HepG2 (cell line): ENCODE results near the gene EBF3. TPM values are rescaled to one million over a fixed set of nuclear protein-coding genes. Genes with fewer than 3 reads are reported as not detected.

Experiments used
- ATAC-seq: fragments of 200-7000 bp; cut with Tn5 transposase; 3 replicates; pipeline ENCODE4 v1.9.1; 2020; ENCODE audit warnings: mild to moderate bottlenecking, moderate library complexity
- BruUV-seq: library from RNA; stranded (reverse); fragments of 400-500 nt; replicated peaks from 2 replicates; lab custom pipeline; 2021; lab: Mats Ljungman, UMichigan
- CTCF ChIA-PET: fragments of 300-600 bp; formaldehyde crosslinking; extraction: SDS; loops from one replicate; lab custom pipeline; 2021; ENCODE audit warnings: low total read pairs, inconsistent platforms, low intra/inter-chr PET ratio; lab: Yijun Ruan, JAX
- POLR2A ChIA-PET: fragments of 350-600 bp; sonication (Branson Sonifier 250); formaldehyde crosslinking; loops from one replicate; lab custom pipeline; 2020; ENCODE audit warnings: antibody characterized with exemption, inconsistent platforms; lab: Yijun Ruan, JAX
- DNase-seq: peaks from one replicate; pipeline ENCODE4 v3.0.0-alpha.2; 2015; ENCODE audit warnings: low spot score
- FAIRE-seq: peaks from 3 replicates; lab custom pipeline; 2011; peaks lifted over from hg19 to GRCh38; lab: Jason Lieb, UNC
- H2AFZ ChIP-seq: one replicate; pipeline ENCODE4 v1.6.1; 2011; ENCODE audit warnings: low read length, inconsistent platforms
- H3K27ac ChIP-seq: fragments of 300-600 bp; 3 replicates; pipeline ENCODE4 v1.8.0; 2011; ENCODE audit warnings: mixed run types, mild to moderate bottlenecking, mixed read lengths, low read length, inconsistent platforms; ENCODE audit not compliant: insufficient read depth; ENCODE audit errors: extremely low read length
- H3K27me3 ChIP-seq, 2 experiments: fragments of 200-600 bp in 1 of 2; 2 replicates in 1 of 2; 3 replicates in 1 of 2; pipeline versions ENCODE4 v1.6.0 to v1.8.0; 2011; ENCODE audit warnings: low read length in 2 of 2, mild to moderate bottlenecking in 2 of 2, moderate library complexity in 2 of 2, inconsistent platforms in 1 of 2; ENCODE audit not compliant: insufficient read depth in 2 of 2, control insufficient read depth in 1 of 2
- H3K36me3 ChIP-seq, 2 experiments: fragments of 200-600 bp in 1 of 2; replicated peaks in 1 of 2; 2 replicates in 1 of 2; 3 replicates in 1 of 2; pipeline versions ENCODE4 v1.5.1 to v1.8.0; 2011; ENCODE audit warnings: low read length in 2 of 2, inconsistent platforms in 1 of 2; ENCODE audit not compliant: insufficient read depth in 2 of 2, control insufficient read depth in 1 of 2
- H3K4me1 ChIP-seq: 2 replicates; pipeline ENCODE4 v1.5.1; 2012; ENCODE audit warnings: low read length, inconsistent platforms; ENCODE audit not compliant: insufficient read depth
- H3K4me2 ChIP-seq: 2 replicates; pipeline ENCODE4 v1.6.0; 2011; ENCODE audit warnings: low read depth, low read length, inconsistent platforms
- H3K4me3 ChIP-seq, 3 experiments: fragments of 200-600 bp in 1 of 3; sonication (generic), shearing (Covaris generic) in 1 of 3; replicated peaks in 1 of 3; 2 replicates each; pipeline ENCODE4 v1.5.1; 2011 to 2016; ENCODE audit warnings: low read length in 3 of 3, inconsistent platforms in 2 of 3, low read depth in 2 of 3, mild to moderate bottlenecking in 2 of 3, control low read depth in 1 of 3, mixed read lengths in 1 of 3; ENCODE audit not compliant: insufficient read depth in 1 of 3
- H3K79me2 ChIP-seq: one replicate; pipeline ENCODE4 v1.6.1; 2011; ENCODE audit warnings: low read length, inconsistent platforms; ENCODE audit not compliant: insufficient read depth
- H3K9ac ChIP-seq: 2 replicates; pipeline ENCODE4 v1.6.0; 2011; ENCODE audit warnings: mild to moderate bottlenecking, low read depth, low read length, inconsistent platforms; ENCODE audit not compliant: insufficient read depth
- H3K9me3 ChIP-seq: 2 replicates; pipeline ENCODE4 v1.5.1; 2012; ENCODE audit warnings: mild to moderate bottlenecking, low read length
- H4K20me1 ChIP-seq: 2 replicates; pipeline ENCODE4 v1.6.0; 2011; ENCODE audit warnings: inconsistent platforms, mild to moderate bottlenecking, low read length, moderate library complexity; ENCODE audit not compliant: insufficient read depth
- AHR ChIP-seq: IDR thresholded peaks from 2 replicates; pipeline ENCODE4 v1.6.1; 2018; ENCODE audit warnings: missing genetic modification reagents, missing compliant biosample characterization
- ELF1 ChIP-seq: sonication (generic); formaldehyde crosslinking; IDR thresholded peaks from 2 replicates; pipeline ENCODE4 v1.4.0; 2020; ENCODE audit warnings: missing genetic modification reagents
- ETS1 ChIP-seq: sonication (generic); formaldehyde crosslinking; IDR thresholded peaks from 2 replicates; pipeline ENCODE4 v1.4.0; 2020; ENCODE audit warnings: missing genetic modification reagents
- HNRNPL ChIP-seq: fragments of 200-400 bp; formaldehyde crosslinking; IDR thresholded peaks from 2 replicates; pipeline ENCODE4 v1.6.1; 2017; ENCODE audit warnings: mild to moderate bottlenecking, low read depth, low read length
- NFIB ChIP-seq: sonication (generic); formaldehyde crosslinking; IDR thresholded peaks from 2 replicates; pipeline ENCODE4 v1.9.0; 2021; ENCODE audit warnings: missing genetic modification reagents, mild to moderate bottlenecking, borderline replicate concordance
- PLSCR1 ChIP-seq: sonication (generic); formaldehyde crosslinking; IDR thresholded peaks from 2 replicates; pipeline ENCODE4 v1.5.0; 2020; ENCODE audit warnings: missing genetic modification reagents, mild to moderate bottlenecking, borderline replicate concordance
- PTBP1 ChIP-seq: fragments of 200-400 bp; formaldehyde crosslinking; IDR thresholded peaks from 2 replicates; pipeline ENCODE4 v1.6.1; 2018; ENCODE audit warnings: low read length, low read depth; ENCODE audit not compliant: poor library complexity, severe bottlenecking
- SAP130 ChIP-seq: IDR thresholded peaks from 2 replicates; pipeline ENCODE4 v1.6.1; 2016; ENCODE audit warnings: low read depth
- SCMH1 ChIP-seq: sonication (generic); formaldehyde crosslinking; IDR thresholded peaks from 2 replicates; pipeline ENCODE4 v1.9.0; 2021; ENCODE audit warnings: missing genetic modification reagents, mild to moderate bottlenecking, borderline replicate concordance
- SMAD3 ChIP-seq: sonication (generic); formaldehyde crosslinking; IDR thresholded peaks from 2 replicates; pipeline ENCODE4 v1.4.0; 2020; ENCODE audit warnings: missing genetic modification reagents
- YEATS2 ChIP-seq: sonication (generic); formaldehyde crosslinking; IDR thresholded peaks from 2 replicates; pipeline ENCODE4 v1.4.0; 2020; ENCODE audit warnings: missing genetic modification reagents, borderline replicate concordance
- ZNF281 ChIP-seq: sonication (generic); formaldehyde crosslinking; IDR thresholded peaks from 2 replicates; pipeline ENCODE4 v1.4.0; 2020; ENCODE audit warnings: missing genetic modification reagents, borderline replicate concordance
- WGBS: methylation state at CpG from one replicate; pipeline ENCODE4 v1.1.6; 2017; ENCODE audit warnings: low lambda C conversion rate; 5-methylcytosine and 5-hydroxymethylcytosine counted together
- in situ Hi-C: cut with HindIII; loops from 2 replicates; pipeline ENCODE4 v1.10.0; 2017; ENCODE audit warnings: low pct_unique_long_range_greater_than_20kb; ENCODE audit not compliant: extremely low pct_ligation_motif_present
- intact Hi-C: fragments of 100-400 bp; cut with micrococcal nuclease; formaldehyde crosslinking; loops from one replicate; pipeline ENCODE4 v1.10.0; 2022; ENCODE audit not compliant: unreplicated experiment
- polyA plus RNA-seq, 8 experiments: library from polyadenylated mRNA; depleted of rRNA in 3 of 8; stranded (reverse) in 7 of 8; unstranded in 1 of 8; fragments of >200 nt; fragmentation: Illumina TruSeq in 4 of 8; extraction: Trizol in 4 of 8; gene quantifications; 2 replicates each; pipeline versions ENCODE4 v1.2.1 to v1.2.3, GENCODE V29; 2011 to 2016; ENCODE audit warnings: low read depth in 4 of 8, missing spikeins in 1 of 8, mixed read lengths in 1 of 8; ENCODE audit not compliant: insufficient read depth in 1 of 8
- total RNA-seq, 5 experiments: library from RNA; depleted of rRNA; stranded (reverse); fragments of >200 nt; fragmentation: Illumina TruSeq; extraction: Trizol; gene quantifications; 2 replicates each; pipeline ENCODE4 v1.2.3, GENCODE V29; 2016; ENCODE audit warnings: low read depth in 1 of 5

Gene EBF3
- total and polyA plus RNA-seq, 2 of the 13 experiments (the other 11 are each of a cell fraction or from before 2014, with no cell fraction given): not detected

- H3K4me2 ChIP-seq: no peak overlapping the region
- in situ Hi-C loops (no loop called here), intact Hi-C loops (no loop called here)
- H3K27ac ChIP-seq: no peak overlapping the region
- POLR2A ChIA-PET: no interaction called here
- CTCF ChIA-PET: no interaction called here
- WGBS: 47% methylated on average over 12 of the region's 12 CpGs
- no peaks in the 10 kb centered on the region for H3K36me3 ChIP-seq
- FAIRE-seq (no peak), ATAC-seq (no peak), DNase-seq (no peak)
- no peaks in the 10 kb centered on the region for H3K4me1 ChIP-seq
- H2AFZ ChIP-seq: no peak overlapping the region
- no peaks in the 10 kb centered on the region for H4K20me1 ChIP-seq
- BruUV-seq: no TSS peak
- TF ChIP-seq HNRNPL (no peak), PLSCR1 (no peak), YEATS2 (CRISPR knock-in tag) (no peak), SAP130 (no peak), PTBP1 (no peak), AHR (CRISPR knock-in tag) (no peak), SMAD3 (CRISPR knock-in tag) (no peak), NFIB (CRISPR knock-in tag) (no peak), ZNF281 (CRISPR knock-in tag) (no peak), ETS1 (CRISPR knock-in tag) (no peak), ELF1 (CRISPR knock-in tag) (no peak), SCMH1 (no peak)
- H3K9me3 ChIP-seq: no peaks in the 10 kb centered on the region
- H3K79me2 ChIP-seq: no peaks in the 10 kb centered on the region
- peaks cover 2 to 41% of the 10 kb centered on the region in 2 experiments; a peak in 4 of 5 replicates for H3K27me3 ChIP-seq
- no peak overlapping the region for H3K9ac ChIP-seq
- no peak overlapping the region for H3K4me3 ChIP-seq
Observed at GRCh38 chr10:130012129-130012528, 48.1 kb upstream of the EBF3 start.
